ENCODE measurements around the gene BCL11B. TPM values are rescaled to one million over a fixed set of nuclear protein-coding genes. Genes with fewer than 3 reads are reported as not detected.

BCL11B gene
- total RNA-seq, 2 experiments from 2014 or later = 68.6 to 70.6 TPM

- Mint-ChIP-seq H3K9me3 (ENCODE audit: insufficient read depth) (no peaks in the 10 kb centered on the region), H3K27ac (peak overlapping the region; percentile 98), H3K4me1 (ENCODE audit: low read depth) (peaks cover 97% of the 10 kb centered on the region), H3K36me3 (ENCODE audit: low read depth) (peaks cover 89% of the 10 kb centered on the region), H3K27me3 (ENCODE audit: low read depth) (no peaks in the 10 kb centered on the region), H3K4me3 (peak overlapping the region; percentile 88)
- ChIA-PET POLR2A (interaction anchor here (0.7 to 20.3 kb wide), 4 partner anchors 8 to 21 kb away, joined by 3 to 767 read pairs (median 6); partner anchors contain the start of gene BCL11B), CTCF (interaction anchor here (1.0 to 5.6 kb wide), 5 partner anchors 8 to 66 kb away, joined by 3 to 41 read pairs (median 5); no protein-coding TSS in a partner anchor)
- DNase-seq (peak; percentile 22), ATAC-seq (no peak)
These were observed 13.6 kb downstream of the BCL11B start for GRCh38 chr14:99258341-99258861.

GRCh38 chr14:99257673-99258221 lies 14.2 kb downstream of the BCL11B start:
- Mint-ChIP-seq H3K27me3 (ENCODE audit: low read depth) (no peaks in the 10 kb centered on the region), H3K9me3 (ENCODE audit: insufficient read depth) (no peaks in the 10 kb centered on the region), H3K27ac (peak overlapping the region; percentile 98), H3K4me1 (ENCODE audit: low read depth) (peaks cover 97% of the 10 kb centered on the region), H3K36me3 (ENCODE audit: low read depth) (peaks cover 89% of the 10 kb centered on the region), H3K4me3 (peak overlapping the region; percentile 88)
- ChIA-PET CTCF (interaction anchor here (1.0 to 5.6 kb wide), 7 partner anchors 8 to 66 kb away, joined by 3 to 41 read pairs (median 4); no protein-coding TSS in a partner anchor), POLR2A (interaction anchor here (1.1 to 20.3 kb wide), 4 partner anchors 9 to 65 kb away, joined by 3 to 767 read pairs (median 15); partner anchors contain the start of gene BCL11B)
- DNase-seq = peak; percentile 44
- ATAC-seq = no peak

- peaks cover 89% of the 10 kb centered on the region for H3K36me3 Mint-ChIP-seq (ENCODE audit: low read depth)
- H3K4me1 Mint-ChIP-seq (ENCODE audit: low read depth) = peaks cover 97% of the 10 kb centered on the region
- no peak for ATAC-seq
- peak overlapping the region; percentile 88 for H3K4me3 Mint-ChIP-seq
- peak overlapping the region; percentile 98 for H3K27ac Mint-ChIP-seq
- DNase-seq = no peak
- no peaks in the 10 kb centered on the region for H3K9me3 Mint-ChIP-seq (ENCODE audit: insufficient read depth)
- POLR2A ChIA-PET = interaction anchor here (1.1 to 20.3 kb wide), 4 partner anchors 9 to 64 kb away, joined by 3 to 767 read pairs (median 15); partner anchors contain the start of gene BCL11B
- H3K27me3 Mint-ChIP-seq (ENCODE audit: low read depth) = no peaks in the 10 kb centered on the region
- CTCF ChIA-PET = interaction anchor here (0.6 to 5.6 kb wide), 8 partner anchors 9 to 65 kb away, joined by 3 to 41 read pairs (median 4); partner anchors contain the start of gene BCL11B
These were observed 14.8 kb downstream of the BCL11B start for GRCh38 chr14:99257122-99257672.

GRCh38 chr14:99256483-99256874 lies 15.5 kb downstream of the BCL11B start:
- Mint-ChIP-seq H3K4me1 (ENCODE audit: low read depth) (peaks cover 97% of the 10 kb centered on the region), H3K9me3 (ENCODE audit: insufficient read depth) (no peaks in the 10 kb centered on the region), H3K4me3 (peak overlapping the region; percentile 88), H3K36me3 (ENCODE audit: low read depth) (peaks cover 91% of the 10 kb centered on the region), H3K27ac (peak overlapping the region; percentile 98), H3K27me3 (ENCODE audit: low read depth) (no peaks in the 10 kb centered on the region)
- no peak for DNase-seq
- POLR2A ChIA-PET = interaction anchor here (2.0 to 20.3 kb wide), 3 partner anchors 10 to 19 kb away, joined by 8 to 767 read pairs (median 22); partner anchors contain the start of gene BCL11B
- no peak for ATAC-seq
- CTCF ChIA-PET = interaction anchor here (1.4 to 5.6 kb wide), 3 partner anchors 8 to 23 kb away, joined by 3 to 41 read pairs (median 4); no protein-coding TSS in a partner anchor

- no peak for DNase-seq
- H3K27ac Mint-ChIP-seq = peak overlapping the region; percentile 98
- H3K9me3 Mint-ChIP-seq (ENCODE audit: insufficient read depth) = no peaks in the 10 kb centered on the region
- H3K36me3 Mint-ChIP-seq (ENCODE audit: low read depth) = peaks cover 91% of the 10 kb centered on the region
- POLR2A ChIA-PET = interaction anchor here (1.1 to 20.3 kb wide), 6 partner anchors 11 to 42 kb away, joined by 3 to 767 read pairs (median 16); partner anchors contain the start of gene BCL11B
- CTCF ChIA-PET = interaction anchor here (1.1 to 5.6 kb wide), 5 partner anchors 10 to 1118 kb away, joined by 4 to 41 read pairs (median 4); no protein-coding TSS in a partner anchor
- H3K4me1 Mint-ChIP-seq (ENCODE audit: low read depth) = peaks cover 97% of the 10 kb centered on the region
- H3K4me3 Mint-ChIP-seq = peak overlapping the region; percentile 88
- peak; percentile 3 for ATAC-seq
- no peaks in the 10 kb centered on the region for H3K27me3 Mint-ChIP-seq (ENCODE audit: low read depth)
These were observed 16.1 kb downstream of the BCL11B start for GRCh38 chr14:99255621-99256482.

- Mint-ChIP-seq H3K36me3 (ENCODE audit: low read depth) (peaks cover 89% of the 10 kb centered on the region), H3K27me3 (ENCODE audit: low read depth) (no peaks in the 10 kb centered on the region), H3K9me3 (ENCODE audit: insufficient read depth) (no peaks in the 10 kb centered on the region), H3K27ac (peak overlapping the region; percentile 95), H3K4me3 (peak overlapping the region; percentile 76), H3K4me1 (ENCODE audit: low read depth) (peaks cover 96% of the 10 kb centered on the region)
- DNase-seq = no peak
- ChIA-PET POLR2A (interaction anchor here (0.6 to 4.1 kb wide), 10 partner anchors 8 to 24 kb away, joined by 3 to 29 read pairs (median 6); partner anchors contain the start of gene BCL11B), CTCF (interaction anchor here (1.1 to 5.6 kb wide), 11 partner anchors 10 to 1117 kb away, joined by 3 to 41 read pairs (median 4); partner anchors contain the start of gene BCL11B)
- ATAC-seq = no peak
These were observed 17.5 kb downstream of the BCL11B start for GRCh38 chr14:99254328-99255009.

- ChIA-PET CTCF (interaction anchor here (1.2 to 5.6 kb wide), 8 partner anchors 12 to 1114 kb away, joined by 3 to 41 read pairs (median 5); partner anchors contain the start of gene BCL11B), POLR2A (interaction anchor here (0.6 to 4.1 kb wide), 10 partner anchors 8 to 36 kb away, joined by 3 to 29 read pairs (median 6); partner anchors contain the start of gene BCL11B)
- DNase-seq = no peak
- Mint-ChIP-seq H3K9me3 (ENCODE audit: insufficient read depth) (no peaks in the 10 kb centered on the region), H3K4me1 (ENCODE audit: low read depth) (peaks cover 98% of the 10 kb centered on the region), H3K27me3 (ENCODE audit: low read depth) (no peaks in the 10 kb centered on the region), H3K4me3 (peak overlapping the region; percentile 76), H3K27ac (peak overlapping the region; percentile 95), H3K36me3 (ENCODE audit: low read depth) (peaks cover 89% of the 10 kb centered on the region)
- no peak for ATAC-seq
These were observed 18.1 kb downstream of the BCL11B start for GRCh38 chr14:99253890-99254289.

- ATAC-seq (peak; percentile 32), DNase-seq (peak; percentile 72)
- H3K27me3 Mint-ChIP-seq (ENCODE audit: low read depth) = no peaks in the 10 kb centered on the region
- no peaks in the 10 kb centered on the region for H3K9me3 Mint-ChIP-seq (ENCODE audit: insufficient read depth)
- H3K4me3 Mint-ChIP-seq = peak overlapping the region; percentile 76
- ChIA-PET POLR2A (interaction anchor here (0.5 to 4.1 kb wide), 10 partner anchors 8 to 35 kb away, joined by 3 to 29 read pairs (median 4); partner anchors contain the start of gene BCL11B), CTCF (interaction anchor here (1.2 to 5.6 kb wide), 6 partner anchors 12 to 1113 kb away, joined by 3 to 41 read pairs (median 6); no protein-coding TSS in a partner anchor)
- peaks cover 89% of the 10 kb centered on the region for H3K36me3 Mint-ChIP-seq (ENCODE audit: low read depth)
- H3K4me1 Mint-ChIP-seq (ENCODE audit: low read depth) = peaks cover 98% of the 10 kb centered on the region
- peak overlapping the region; percentile 95 for H3K27ac Mint-ChIP-seq
These were observed 18.8 kb downstream of the BCL11B start for GRCh38 chr14:99252940-99253868.

GRCh38 chr14:99252443-99252939 lies 19.5 kb downstream of the BCL11B start:
- POLR2A ChIA-PET = interaction anchor here (0.5 to 4.1 kb wide), 4 partner anchors 10 to 16 kb away, joined by 3 to 29 read pairs (median 13); no protein-coding TSS in a partner anchor
- ATAC-seq = no peak
- peaks cover 98% of the 10 kb centered on the region for H3K4me1 Mint-ChIP-seq (ENCODE audit: low read depth)
- CTCF ChIA-PET = interaction anchor here (0.9 to 2.6 kb wide), 2 partner anchors 19 kb away, joined by 3 to 9 read pairs; partner anchors contain the start of gene BCL11B
- DNase-seq = no peak
- no peaks in the 10 kb centered on the region for H3K9me3 Mint-ChIP-seq (ENCODE audit: insufficient read depth)
- no peaks in the 10 kb centered on the region for H3K27me3 Mint-ChIP-seq (ENCODE audit: low read depth)
- H3K36me3 Mint-ChIP-seq (ENCODE audit: low read depth) = peaks cover 91% of the 10 kb centered on the region
- peak overlapping the region; percentile 95 for H3K27ac Mint-ChIP-seq
- H3K4me3 Mint-ChIP-seq = peak overlapping the region; percentile 76
